HG03439 (cell line): ENCODE results near the gene ISLR.

ENCODE experiments used
- ATAC-seq: cut with Tn5 transposase; IDR thresholded peaks from one replicate; pipeline ENCODE4 v1.9.1; 2021; ENCODE audit warnings: mild to moderate bottlenecking, moderate library complexity; ENCODE audit not compliant: unreplicated experiment

The ISLR gene

DNA sequence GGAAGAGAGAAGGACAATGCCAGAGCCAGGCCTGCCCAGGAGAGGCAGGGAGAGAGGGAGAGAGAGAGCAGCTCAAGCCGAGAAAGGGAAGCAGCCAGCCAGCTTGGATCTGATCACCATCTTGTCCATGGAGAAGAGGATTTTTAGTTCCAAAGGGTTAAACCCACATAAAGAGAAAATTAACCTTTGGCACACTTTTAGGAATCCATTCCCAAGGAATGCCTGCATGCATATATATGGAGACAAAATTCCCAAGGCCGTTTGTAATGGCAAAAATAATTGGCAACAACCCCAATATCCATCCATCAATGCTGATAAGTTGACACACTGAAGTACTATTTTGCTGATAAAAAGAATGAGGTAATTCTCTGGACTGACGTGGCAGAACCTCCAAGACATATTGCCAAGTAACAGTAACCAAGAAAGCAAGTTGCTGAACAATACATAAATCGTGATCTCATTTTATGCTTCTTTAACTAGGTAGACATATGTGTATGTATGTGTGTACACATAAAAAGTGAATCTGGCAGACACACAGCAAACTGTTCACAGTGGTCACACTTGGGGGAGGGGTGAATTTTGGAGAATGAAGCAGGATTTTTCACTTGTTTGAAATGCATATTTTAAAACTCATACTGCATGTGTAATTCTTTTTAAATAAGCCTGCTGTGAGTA is 36.6 kb downstream of the ISLR start:
- no peak for ATAC-seq

DNA sequence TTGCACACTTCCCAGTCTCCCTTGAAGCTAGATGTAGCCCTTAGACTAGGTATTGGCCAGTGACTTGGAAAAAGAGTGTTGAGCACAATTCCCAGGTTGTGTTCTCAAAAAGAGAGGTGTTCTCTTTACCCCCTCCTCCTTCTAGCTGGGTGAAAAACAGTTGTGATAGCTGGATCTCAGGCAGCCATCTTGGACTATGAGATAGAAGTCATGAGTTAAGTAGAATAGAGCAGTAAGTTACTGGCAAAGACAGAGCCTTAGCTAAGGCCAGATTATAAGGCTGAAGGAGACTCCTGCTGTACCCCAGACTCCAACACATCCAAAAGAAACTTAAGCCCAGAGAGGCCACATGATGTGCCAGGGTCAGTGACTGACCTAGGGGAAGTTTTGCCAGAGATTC is 37.2 kb downstream of the ISLR start:
- ATAC-seq = no peak

DNA sequence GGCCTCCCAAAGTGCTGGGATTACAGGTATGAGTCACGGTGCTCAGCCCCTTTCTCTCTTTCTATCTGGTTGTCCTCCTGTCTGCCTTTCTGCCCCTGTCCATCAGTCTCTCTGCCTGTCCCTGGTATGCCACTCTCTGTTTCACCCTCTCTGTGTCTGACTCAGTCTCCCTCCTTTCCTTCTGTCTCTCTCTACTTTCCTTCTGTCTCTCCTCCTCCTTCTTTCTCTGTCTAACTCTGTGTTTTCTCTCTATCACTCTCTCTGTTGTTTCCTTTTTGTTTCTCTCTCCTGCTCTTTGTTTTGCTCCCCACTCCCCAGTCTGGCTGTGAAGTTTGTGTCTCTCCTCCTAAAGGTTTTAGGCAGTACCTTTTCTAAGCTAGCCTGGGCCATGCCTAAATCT is 38.1 kb downstream of the ISLR start:
- ATAC-seq = no peak

DNA sequence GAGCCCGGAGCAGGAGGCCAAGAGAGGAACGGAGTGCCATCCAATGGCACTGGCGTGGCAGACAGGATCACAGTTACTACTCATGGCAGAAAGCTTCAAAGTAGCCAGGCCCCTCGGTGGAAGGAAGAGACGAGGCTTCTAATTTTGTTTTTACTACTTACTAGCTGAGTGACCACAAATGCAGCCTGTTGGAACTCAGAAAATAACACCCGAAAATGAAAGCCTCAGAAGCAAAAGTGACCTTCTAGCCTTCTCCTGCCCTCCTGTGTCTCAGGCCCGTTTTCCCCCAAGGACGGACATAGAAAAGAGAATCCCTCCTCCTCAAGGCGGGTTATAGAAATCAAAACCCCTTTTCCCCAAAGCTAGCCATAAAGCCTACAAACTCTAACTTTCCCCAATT is 39.0 kb downstream of the ISLR start:
- no peak for ATAC-seq

DNA sequence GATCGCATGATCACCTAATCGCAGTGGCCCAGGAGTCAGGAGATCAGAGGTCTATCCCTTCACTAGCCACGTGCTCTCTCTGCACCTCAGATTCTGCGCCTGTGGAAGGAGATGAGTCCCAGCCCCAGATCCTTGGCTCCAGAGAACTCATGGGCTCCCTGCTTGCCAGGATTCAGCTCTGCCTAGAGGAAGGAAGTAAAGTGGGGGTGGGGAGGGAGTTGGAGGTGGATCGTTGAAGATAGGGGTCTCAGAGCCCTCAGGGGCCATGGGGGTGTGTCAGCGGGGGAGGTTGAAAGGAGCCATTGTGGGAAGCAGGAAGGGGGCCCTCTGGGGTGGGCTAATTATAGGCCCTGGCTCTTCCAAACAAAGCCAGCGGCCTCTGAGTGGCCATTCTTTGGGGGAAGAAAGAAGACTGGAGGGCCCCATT is 40.4 kb downstream of the ISLR start:
- ATAC-seq = no peak

DNA sequence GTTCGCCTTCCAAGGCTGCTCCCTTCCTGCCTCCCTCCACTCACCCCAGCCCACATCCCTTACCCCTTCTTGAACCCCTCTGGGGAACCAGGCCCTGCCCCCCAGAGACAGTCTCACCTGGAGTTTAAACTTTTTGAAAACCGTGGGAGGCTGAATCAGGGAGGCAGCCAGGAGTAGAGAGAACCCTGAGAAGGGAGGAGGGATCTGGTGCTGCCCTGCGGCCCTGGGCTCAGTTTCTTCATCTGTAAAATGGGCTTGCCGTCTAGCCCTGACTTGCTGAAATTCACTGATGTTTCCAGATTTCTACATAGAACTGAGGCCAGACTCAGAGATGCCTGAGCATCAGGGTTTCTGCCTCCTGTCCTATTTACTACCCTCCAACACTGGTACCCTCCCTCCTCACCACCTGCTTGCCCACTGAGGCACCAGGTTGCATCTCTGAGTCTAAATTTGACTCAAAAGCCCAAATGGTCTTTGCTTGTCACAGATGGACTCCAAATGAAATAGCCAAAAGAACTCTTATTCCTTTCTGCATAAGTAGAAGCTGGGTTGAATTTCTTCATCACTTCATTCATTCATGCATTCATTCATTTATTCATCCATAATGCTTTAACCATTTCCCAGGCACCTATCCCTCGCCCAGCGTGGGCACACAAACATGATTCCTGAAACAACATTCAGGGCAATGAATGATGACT is 41.0 kb downstream of the ISLR start:
- ATAC-seq = no peak

DNA sequence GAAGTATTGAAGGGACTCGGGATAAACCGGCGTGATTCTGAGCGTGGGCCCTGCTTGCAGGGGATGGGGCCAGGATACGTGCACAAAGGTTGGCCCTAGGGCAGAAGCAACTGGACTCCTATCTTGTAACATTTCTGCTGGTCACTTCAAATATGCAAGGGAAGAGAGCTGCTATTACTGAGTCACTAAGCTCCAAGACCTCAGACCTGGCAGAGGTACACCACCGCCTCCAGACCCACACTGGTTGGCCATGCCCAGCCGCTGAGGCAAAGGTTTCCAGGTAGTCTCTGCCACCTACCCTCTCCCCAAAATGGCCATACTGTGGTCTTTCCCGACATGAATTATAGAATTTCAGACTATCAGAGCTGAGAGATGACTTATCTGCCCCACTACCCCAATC is 42.4 kb downstream of the ISLR start:
- no peak for ATAC-seq

DNA sequence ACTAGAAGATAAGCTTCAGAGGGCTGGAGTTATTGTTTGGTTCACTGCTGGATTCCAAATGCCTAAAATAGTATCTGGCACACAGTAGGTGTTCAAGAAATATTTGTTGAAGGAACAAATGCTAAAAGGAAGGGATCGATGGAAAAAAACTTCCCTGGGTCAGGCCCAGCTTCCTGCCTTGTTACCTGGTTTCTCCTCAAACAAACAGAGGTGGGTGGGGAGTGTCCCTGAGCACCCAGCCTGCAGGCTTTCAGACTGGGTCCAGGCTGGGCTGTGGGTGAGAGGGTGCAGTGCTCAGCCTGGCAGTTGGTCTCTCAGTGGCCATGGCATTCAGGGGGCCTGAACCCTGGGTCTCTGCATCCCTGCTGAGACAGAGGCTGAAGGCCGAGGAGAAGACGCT is 43.4 kb downstream of the ISLR start:
- ATAC-seq = no peak

DNA sequence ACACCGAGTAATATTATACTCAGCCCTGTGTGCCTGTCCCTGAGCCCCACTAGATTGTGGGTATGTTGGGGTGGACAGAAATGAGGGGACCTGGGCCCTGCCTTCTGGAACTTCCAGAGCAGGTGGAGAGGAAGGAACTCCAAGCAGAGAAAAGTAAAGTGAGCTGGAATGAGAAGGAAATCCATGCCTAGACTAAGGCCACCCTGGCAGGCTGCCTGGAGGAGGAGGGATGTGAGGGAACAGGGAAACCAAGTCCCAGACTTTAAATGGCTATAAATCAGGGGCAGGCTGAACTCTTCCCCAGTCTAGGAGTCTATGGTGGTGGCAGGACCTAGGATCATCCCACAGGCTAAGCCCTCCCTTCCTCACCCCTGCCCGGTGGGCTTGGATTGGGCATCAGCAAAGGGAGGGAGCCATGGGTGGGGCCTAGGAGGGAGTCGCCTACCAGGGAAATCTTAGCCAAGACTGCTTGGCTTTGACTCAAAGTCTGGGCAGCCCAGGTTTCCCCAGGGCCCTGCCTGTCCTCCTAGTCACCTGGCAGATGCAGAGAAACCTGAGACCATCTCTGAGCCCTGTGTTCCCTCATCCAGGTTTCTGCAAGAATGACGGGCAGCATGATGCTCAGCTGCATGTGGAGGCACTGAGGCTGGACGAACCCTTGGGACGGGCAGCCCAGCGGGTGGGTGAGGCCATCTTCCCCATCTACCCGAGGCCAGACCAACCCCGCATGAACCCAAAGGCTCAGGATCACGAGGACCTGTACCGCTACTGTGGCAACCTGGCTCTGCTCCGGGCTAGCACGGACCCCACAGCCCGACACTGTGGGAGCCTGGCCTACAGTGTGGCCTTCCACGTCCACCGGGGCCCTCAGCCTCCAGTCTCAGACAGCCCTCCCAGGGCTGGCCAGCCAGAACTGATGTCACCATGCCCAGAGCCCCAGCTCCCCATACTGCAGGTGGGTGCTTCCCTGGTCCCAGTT is 44.7 kb downstream of the ISLR start:
- no peak for ATAC-seq

DNA sequence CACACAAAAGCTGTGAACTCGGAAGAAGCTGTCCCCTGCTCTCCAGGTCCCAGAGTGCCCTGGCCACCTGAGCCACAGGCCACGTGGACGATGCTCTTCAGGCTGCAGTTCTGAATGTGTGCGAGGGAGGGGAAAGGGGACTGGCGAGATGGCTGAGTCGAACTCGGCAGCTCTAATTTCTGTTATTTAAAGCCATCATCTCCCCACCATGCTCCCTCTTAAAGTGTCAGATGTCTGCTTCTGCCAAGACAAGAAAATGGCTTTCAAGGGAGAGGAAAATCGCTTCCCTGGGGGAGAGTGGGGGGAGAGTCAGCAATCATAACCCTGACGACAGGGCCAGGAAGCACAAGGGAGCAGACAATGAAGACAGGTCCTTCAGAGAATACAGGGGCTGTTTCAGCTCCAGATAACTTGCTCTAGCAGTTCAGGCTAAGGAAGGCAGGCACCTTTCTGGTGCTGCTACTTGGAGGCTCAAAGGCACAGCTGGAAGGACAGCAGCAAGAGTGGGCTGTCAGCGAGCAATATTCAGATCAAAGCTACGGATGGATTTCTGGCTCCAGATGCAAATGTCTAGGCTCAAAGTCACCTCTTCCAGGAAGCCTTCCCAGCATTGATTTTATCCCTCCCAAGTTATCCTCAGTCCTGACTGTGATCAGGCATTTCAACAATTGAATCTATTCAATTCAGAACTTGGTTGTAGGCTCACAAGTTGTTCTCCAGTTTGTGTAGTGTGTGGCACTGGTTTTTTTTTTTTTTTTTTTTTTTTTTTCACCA is 47.2 kb downstream of the ISLR start:
- no peak for ATAC-seq

DNA sequence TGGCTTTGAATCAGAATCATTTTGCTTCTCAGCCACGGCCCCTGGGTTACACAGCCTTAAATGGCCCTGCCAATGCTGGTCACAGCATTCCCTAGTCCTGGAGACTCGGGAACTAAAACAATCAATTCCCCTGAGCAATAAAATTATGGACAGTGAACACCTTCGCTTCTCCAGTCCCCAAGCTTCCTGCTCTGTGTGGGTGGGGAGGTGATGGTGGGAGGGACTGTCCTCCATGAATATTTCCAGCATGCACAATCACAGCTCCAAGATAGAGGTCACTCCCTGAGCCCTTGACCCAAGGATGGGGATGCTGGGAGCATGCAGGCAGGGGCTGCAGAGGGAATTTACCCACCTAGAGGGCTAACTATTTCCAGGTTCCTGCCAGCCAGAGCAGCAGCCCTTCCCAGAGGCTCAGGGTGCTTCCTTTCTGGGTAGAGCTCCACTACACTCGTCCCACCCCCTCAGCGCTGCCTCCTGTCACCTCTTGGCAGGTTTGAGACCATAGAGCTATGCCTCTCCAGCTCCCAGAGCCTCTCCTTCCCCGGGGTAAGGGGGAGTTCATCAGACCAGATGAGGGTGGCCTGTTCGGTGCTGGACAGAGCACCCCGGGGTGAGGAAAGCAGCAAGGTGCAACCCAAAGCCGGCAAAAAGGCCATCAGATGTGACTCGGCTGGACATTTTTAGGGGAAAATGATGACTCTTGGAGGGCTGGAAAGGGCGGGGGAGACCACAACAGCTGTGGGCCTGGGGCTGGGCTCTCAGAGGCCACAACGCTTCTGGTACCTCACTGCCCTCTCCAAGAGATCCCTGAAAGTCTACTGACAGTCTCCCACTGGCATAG is 48.1 kb downstream of the ISLR start:
- no peak for ATAC-seq

DNA sequence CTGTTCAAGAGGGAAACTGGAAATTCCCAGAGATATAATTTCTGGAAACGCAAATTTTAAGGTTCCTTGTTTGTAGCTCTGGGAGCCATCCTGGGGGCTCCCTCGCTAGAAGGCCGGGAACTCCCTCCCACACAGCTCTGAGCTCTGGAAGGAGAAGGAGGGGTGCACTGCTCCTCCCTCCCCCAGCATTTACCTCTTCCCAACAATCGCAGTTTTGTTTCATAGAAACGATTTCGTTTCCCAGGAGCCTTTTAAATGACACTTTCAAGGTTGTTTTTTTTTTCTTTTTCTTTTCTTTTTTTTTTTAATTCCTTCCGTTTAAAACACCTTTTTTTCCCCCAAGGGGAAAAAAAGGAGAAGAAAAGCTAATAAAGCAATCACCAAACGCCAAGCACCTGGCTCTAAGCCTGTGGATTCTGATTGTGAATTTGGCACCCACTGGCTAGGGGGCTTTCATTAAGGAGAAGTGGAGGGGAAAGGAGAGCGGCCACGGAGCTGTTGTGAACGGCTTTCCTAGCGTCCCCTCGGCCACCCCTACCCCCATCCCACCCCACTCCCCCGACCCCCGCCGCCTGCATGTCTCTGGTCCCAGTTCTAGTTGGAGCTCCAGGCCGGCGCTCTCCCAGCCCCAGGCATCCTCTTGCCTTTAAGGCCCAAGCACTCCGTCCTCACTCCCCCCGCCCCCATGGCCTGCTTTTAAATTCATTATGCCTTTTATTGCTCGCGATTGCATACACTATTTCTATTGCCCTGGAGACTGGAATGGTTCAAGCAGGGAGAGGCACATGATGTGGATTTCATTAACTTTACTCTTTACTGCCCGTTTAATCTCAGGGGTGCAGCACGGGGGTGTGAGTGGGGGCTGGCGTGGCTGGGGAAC is 49.0 kb downstream of the ISLR start:
- no peak for ATAC-seq

DNA sequence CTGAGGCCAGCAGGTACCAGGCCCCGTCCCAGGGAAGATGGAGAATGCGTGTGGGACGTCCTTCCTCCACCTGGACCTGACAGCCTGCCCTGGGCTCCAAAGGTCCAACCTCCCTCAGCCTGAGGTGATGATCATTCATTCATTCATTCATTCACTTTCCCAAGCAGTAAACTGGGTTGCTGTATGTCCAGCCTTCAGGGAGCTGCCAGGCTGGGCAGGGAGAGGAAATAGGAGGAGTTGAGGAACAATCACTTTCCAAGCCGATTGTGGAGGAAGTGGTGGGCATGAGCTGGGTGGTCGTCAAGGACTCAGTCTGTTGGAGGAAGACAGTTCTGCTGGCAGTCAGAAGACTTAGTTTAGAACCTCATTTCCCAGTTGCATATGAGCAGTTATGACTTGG is 52.4 kb downstream of the ISLR start:
- no peak for ATAC-seq
